NCI-H748 (cell line): ENCODE measurements around the gene TP53TG5.

Experiments used
- DNase-seq: peaks from one replicate; lab custom pipeline; 2025; ENCODE audit not compliant: unreplicated experiment; lab: John Stamatoyannopoulos, UW

The TP53TG5 gene

DNA sequence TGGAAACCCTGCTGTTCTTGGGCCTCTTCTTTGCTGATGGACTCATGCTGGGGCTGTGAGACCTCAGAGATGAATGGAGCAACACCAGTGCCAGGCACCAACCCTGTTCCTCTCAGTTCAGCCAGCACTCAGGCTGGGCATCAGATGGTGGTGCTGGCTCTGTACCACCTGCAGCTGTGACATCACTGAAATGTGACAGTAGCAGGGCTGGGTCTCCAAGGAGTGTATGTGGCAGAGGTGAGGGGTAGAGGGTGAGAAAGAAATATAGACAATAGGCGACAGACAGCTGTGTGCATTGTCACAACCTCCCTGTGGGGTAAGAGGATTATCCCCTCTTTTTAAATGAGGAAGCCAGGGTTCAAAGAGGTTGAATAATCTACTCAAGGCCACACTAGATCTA, at the start of gene TP53TG5:
TSS of gene TP53TG5 (minus strand) at position 135 of the 400 bp plus-strand sequence. CDS start at position 46, 89 bp downstream.
- no peak for DNase-seq

DNA sequence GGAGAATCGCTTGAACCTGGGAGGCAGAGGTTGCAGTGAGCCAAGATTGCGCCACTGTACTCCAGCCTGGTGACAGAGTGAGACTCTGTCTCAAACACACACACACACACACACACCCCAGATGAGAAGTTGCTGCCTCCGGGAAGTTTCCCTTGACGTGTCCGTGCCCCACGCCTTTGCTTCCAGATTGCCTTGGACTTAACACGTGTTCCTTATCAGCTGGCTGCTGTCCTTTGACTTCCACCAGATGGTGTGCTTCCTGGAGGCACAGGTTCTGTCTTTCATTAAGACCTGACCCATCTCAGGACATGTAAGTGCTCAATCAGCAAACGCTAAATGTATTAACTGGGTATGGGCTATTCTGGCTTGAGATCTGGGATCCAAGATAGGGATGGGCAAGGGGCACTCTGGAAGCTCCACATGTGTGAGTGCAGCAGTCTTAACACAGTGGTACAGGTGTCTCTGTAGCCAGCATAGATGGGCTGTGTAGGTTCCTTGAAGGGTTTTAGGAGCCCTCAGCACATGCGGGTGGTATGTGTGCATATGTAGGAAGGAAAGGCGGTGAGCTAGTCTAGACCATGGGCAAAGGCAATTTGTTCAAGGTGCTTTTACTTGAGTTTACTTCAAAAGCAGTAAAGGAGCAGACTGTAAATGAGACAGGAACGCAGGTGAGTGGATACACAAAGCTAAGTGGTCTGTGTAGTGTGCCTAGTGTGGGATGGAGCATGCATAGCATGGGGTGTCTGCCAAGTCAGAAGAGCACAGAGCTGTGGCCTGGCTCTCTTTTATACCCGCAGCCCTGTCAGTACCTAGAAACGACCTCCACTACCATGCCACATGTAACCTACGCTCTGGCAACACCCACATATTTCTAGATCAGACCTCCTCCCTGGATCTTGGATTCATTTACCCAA, 49.4 kb upstream of the TP53TG5 start:
- DNase-seq, result no peak

DNA sequence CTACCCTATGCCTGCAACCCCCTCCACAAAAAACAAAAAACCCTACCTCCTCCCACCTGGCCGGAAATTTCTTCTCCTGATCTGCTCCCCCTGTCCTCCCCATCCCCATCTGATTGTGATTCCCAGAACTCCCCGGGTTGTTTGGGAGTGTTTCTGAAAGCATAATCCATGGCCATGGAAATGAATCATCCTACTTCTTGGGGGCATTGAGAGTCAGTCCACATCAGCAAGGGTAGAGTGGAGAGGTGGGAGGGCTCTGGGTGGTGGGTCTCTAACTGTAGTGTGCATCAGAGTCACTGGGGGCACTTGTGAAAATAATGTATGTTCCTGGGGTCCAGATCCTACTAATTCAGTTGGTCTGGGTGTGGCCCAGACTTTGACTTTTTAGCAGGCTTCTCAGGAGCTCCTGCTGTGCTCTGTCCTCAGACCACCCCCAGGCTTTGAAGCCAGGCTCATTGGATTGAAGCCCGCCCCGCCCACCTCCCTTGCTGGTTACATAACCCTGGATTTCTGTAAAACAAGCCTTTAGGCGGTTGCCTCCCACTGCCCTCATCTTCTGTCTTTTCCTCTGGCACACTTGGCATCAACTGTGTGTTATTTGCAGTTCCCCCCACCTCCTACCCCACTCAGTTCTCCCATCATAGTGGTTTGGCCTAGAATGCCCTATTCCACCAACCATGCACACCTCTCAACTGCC, 48.3 kb upstream of the TP53TG5 start:
- no peak for DNase-seq

DNA sequence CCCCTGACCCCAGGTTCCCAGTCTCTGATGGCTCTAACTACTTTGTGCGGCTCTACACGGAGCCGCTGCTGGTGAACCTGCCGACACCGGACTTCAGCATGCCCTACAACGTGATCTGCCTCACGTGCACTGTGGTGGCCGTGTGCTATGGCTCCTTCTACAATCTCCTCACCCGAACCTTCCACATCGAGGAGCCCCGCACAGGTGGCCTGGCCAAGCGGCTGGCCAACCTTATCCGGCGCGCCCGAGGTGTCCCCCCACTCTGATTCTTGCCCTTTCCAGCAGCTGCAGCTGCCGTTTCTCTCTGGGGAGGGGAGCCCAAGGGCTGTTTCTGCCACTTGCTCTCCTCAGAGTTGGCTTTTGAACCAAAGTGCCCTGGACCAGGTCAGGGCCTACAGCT, 47.4 kb upstream of the TP53TG5 start:
- no peak for DNase-seq

DNA sequence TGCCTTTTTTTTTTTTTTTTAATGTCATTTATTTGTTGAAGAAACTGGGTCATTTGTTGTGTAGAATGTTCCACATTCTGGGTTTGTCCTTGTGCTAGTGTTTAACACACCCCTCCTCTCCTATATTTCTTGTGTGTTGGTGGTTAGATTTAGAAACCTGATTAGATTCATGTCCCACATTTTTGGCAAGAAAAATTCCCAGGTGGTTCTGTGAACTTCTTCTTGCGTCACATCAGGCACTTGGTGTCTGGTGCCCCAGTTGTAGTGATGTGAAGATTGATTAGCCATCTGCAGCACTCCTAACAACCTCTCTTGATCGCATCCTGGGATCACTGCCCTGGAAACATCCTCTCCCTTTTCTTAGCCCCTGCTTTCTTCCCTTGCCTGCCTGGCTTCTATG, 45.6 kb upstream of the TP53TG5 start:
- no peak for DNase-seq

DNA sequence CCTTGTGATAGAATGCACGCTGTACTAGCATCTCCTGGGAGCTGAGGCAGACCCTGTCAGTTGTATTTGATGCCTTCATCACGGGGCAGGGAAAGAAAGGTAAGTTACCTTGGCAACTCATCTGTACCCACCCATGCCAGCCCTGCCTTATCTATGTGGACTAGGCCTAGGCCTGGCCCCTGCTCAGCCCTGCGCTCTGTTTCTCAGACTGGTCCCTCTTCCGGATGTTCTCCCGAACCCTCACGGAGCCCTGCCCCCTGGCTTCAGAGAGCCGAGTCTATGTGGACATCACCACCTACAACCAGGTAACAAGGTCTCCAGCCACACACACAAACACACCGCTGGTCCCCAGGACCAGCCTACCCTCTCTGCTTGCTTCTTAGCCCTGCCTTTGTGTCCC, 42.0 kb upstream of the TP53TG5 start:
- no peak for DNase-seq

DNA sequence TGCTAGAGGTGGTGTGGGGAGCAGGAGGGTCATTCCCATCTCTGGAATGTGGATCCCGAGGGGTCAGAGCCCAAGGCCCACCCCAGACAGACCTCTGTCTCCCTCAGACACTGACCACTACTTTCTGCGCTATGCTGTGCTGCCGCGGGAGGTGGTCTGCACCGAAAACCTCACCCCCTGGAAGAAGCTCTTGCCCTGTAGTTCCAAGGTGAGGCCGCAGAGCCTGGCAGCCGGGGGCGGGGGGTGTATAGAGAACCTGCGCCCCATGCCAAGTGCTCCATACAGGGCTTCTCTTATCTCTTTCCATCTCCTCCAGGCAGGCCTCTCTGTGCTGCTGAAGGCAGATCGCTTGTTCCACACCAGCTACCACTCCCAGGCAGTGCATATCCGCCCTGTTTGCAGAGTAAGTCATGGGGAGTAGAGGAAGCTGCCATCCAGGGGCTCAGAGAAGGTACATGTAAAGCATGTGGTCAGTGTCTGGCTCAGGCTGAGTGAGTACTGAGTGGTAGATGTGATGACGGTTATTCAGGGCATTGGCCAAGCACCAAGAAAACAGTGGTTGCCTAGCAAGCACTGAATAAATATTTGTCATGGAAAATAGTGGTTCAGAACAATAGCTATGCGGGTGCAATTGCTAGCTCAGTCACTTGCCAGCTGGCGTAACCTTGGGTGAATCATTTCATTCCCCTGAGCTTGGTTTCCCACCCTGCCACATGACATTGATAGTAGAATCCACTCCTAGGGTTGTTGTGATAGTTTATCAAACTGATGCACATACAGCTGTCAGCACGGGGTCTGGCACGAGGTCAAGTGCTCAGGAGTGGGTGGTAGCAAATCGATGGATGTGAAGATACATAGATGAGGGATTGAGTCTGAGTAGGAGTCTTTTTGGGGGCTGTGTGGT, 41.3 kb upstream of the TP53TG5 start:
- DNase-seq, result peak; percentile 94

DNA sequence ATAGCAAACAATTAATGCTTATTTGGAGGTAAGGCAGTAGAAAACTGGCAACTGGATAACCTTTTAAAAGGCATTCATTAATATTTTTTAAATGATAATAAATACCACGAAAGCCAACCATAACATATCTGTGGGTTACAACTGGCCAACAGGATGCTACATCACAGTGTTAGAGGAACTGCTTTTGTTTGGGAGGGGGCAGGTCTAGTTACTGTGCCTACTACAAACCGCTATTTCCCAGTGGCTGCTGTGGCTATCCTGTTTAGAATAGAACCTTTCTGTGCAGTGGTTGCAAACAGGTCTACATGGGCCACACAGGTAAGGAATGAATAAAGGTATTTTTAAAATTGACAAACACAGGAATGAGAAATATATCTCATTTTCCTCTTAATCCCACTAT, 38.8 kb upstream of the TP53TG5 start:
- no peak for DNase-seq

DNA sequence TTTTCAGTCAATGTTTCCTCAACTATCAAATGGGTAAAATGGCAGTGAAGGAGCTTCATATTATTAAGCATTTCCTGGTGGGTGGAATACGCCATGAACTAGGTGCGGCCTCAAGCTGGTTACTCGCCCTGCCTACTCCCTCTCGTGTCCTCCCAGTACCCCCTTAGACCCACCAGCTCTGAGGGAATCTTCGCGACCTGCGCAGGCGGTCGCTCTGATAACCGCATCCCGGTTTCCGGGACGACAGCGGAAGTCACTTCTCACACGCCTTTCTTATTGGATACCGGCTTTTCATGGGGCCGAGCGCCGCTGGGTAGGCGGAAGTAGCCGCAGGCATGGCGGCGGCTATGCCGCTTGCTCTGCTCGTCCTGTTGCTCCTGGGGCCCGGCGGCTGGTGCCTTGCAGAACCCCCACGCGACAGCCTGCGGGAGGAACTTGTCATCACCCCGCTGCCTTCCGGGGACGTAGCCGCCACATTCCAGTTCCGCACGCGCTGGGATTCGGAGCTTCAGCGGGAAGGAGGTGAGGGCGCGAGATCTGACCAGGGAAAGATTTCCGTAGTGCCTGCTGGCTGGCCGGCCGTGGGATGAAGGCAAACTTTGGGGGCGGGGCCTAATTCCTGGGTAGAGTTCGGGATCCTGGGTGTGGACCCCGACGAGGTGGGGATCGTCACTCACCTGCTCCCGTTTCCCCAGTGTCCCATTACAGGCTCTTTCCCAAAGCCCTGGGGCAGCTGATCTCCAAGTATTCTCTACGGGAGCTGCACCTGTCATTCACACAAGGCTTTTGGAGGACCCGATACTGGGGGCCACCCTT, 37.9 kb upstream of the TP53TG5 start, which contains the start of gene PIGT:
TSS of gene PIGT (plus strand) at position 320 of the 816 bp plus-strand sequence. CDS start at position 336, 16 bp downstream.
- DNase-seq, result peak; percentile 89

DNA sequence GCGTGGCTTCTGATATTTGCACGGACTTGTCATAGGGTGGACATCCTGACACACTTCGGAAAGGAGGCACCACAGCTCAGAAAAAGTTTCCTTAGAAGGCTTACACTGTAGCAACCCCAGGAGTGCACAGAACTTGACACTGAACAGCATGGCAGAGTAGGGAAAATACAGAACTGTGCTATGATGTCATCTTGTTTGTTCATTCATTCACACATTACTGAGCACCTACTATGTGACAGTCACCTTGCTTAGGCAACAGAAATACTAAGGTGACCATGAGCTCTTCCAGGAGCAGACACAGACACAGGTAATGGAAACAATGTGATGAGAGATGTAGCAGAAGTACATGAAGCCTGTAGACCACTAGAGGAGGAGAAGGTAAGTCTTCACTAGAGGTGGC, 35.4 kb upstream of the TP53TG5 start:
- DNase-seq, result no peak

DNA sequence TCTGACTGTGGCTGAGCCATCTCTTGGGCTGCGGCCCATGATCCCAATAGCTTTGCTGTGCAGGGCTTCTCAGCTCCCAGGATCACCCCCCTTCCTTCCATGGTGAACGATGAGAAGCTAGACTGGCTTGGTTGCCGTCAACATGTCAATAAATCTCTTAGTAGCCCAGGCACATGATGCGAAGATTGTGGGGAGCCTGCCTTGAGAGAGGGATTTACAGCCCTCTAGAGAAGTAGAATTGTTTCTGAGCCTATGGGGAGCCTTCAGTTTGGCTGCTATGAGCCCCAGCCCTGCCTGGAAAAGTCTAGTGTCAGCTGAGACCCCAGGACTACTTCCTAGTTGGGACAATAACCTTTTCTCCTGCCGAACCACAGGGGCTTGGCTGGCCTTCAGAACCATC, 34.5 kb upstream of the TP53TG5 start:
- DNase-seq, result no peak

DNA sequence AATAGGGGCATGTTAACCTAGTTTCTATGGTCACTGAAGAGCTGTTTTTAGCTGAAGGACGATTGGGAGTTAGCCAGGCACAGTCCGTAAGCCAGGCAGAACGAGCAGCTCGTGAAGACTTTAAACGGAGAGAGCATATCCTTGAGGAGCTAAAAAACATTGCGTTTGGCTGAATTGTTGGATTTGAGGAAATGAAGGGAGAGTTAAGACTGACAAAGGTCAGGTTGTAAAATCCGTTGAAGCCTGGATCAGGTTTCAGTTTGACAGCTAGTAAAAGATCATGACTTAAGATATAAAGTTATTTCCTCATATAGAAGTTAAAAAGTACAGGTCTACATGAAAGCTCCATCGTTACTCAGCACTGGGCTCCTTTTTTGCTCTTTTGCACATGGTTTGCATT, 32.8 kb upstream of the TP53TG5 start:
- DNase-seq, result no peak

DNA sequence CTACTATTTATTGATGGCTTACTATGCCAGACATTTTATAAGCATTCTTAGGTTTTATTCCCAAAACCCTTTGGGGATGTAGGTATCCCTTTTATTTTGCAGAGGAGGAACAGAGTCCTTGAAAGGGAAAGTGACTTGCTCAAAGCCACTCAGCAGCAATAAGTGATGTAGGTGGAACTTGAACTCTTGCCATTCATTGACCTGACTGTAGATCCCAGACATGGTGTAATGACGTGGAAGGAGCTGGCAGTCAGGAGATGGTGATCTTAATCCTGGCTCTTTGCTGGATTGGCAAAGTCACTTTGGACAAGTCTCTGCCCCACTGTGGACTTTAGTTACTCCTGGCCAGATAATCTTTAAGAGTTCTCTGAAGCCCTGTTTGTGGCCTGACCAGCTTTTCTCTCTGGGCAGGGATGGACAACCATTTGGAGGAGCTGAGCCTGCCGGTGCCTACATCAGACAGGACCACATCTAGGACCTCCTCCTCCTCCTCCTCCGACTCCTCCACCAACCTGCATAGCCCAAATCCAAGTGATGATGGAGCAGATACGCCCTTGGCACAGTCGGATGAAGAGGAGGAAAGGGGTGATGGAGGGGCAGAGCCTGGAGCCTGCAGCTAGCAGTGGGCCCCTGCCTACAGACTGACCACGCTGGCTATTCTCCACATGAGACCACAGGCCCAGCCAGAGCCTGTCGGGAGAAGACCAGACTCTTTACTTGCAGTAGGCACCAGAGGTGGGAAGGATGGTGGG, 31.6 kb upstream of the TP53TG5 start:
- no peak for DNase-seq

DNA sequence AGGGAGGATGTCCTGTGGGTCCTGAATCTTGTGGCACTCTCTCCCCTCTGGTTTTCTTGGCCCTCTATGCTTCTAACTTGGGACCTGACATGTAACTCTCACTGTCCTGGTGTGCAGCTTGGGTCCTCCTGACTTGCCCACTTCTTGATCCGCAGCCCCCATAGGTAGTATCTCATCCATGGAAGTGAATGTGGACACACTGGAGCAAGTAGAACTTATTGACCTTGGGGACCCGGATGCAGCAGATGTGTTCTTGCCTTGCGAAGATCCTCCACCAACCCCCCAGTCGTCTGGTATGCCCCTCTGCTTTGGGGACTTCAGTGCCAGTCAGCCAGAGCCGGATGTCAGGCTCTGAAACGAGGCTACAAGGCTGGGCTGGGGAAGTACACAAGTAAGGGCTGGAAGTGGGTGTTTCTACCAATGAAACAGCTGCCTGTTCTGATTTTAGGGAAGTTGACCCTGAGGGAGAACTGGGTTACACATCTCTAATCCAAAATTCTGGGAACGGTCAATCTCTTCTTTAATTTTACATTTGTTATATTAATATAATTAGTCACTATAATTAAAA, 30.6 kb upstream of the TP53TG5 start:
- no peak for DNase-seq

DNA sequence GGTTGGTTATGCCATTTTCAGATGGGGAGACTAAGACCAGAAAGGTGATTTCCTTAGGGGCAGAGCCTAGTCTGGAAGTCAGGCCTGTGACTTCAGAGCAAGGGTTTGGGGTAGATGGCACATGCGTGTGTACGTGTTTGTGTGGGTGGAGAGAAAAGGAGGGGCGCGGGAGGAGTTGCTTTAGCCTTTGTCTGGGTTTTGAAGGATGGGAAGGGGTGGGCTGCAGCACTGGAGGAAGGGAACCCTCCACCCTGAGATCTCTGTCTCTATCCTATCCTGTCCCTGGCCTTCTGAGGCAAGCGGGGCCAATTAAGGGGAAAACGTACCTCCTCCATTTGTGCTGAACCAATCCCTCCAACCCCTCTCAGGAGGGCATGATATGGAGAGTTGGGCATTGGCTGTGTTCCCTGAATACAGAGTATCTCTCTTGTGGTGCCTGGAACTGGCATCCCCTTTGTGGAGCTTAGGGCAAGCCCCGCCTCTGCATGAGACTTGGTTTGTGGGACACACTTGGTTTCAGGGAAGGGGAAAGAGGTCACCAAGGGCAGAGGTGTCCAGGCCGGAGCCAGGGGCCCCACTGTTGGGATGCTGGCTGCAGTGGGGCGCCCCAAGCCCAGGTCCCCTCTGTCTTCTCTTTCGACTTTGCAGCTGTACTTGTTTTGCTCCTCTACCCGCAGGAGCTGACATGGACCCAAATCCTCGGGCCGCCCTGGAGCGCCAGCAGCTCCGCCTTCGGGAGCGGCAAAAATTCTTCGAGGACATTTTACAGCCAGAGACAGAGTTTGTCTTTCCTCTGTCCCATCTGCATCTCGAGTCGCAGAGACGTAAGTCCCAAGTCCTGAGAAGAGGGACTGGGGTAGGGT, 29.9 kb upstream of the TP53TG5 start, which contains the start of gene DBNDD2:
TSS of gene DBNDD2 (plus strand) at position 507 of the 863 bp plus-strand sequence. CDS start at position 686, 179 bp downstream.
- DNase-seq, result no peak

DNA sequence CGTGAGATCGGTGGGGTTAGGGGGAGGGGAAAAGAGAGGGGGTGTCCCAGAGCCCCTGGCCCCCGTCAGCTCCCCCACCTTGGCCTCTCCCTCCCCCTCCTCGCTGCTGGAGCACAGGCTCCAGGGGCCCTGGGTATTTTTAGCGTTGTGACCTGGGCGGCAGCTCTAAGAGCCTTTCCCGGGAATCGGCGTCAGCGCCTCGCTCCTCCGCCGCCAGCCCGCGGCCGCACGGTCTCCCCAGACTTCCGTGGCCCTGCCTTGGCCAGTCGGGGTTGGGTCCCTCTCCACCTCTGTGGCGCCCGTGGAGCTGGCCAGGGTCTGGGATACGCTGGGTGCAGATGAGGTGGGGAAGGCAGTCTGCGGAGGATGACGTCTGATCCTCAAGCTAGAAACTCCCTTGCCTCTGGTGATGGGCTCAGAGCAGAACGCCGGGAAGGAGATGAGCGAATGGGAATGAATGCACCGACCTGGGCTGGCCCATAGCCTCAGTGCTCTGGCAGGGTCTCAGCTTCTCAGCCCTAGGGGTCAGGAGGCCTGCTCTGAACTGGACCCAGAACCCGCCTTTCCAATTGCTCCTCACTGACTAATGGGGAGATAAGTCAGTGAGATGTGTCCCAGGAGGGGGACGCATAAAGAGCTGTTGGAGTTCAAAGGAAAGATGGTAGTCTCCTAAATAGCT, 29.1 kb upstream of the TP53TG5 start:
- DNase-seq, result peak; percentile 52

DNA sequence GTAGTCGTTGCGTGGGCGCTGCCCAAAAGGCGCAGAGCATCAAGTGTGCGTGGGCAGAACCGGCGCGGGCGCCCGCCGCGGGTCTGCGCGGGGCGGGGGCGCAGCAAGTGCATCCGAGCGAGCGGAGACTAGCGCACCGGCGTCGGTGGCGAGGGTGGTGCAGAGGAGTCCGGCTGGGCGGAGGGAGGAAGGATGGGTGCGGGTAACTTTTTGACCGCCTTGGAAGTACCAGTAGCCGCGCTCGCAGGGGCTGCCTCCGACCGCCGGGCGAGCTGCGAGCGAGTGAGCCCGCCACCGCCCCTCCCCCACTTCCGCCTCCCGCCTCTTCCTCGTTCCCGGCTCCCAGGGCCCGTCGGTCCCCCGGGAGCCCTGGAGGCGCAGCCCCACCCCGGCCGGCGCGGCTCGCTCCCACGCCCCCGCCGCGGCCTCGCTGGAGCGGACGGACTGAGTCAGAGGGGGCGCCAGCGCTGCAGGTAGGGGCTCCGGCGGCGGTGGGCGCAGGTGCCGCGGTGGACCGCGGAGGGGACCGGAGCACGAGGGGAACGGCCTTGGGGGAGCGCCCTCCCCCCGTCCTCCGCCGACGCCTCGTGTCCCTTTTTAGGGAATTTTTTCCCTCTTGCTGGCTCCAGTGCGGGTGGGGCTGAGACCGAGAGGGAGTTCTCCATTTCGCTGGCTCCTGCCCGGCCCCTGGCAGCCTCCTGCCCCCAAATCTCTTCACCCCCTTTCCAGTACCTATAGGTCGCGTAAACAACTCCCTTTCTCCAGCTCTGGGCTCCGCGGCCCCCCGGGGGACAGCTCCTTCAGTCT, 28.3 kb upstream of the TP53TG5 start:
- peak; percentile 73 for DNase-seq
